Activated naive CD8-positive, alpha-beta T cell treated with anti-CD3 and anti-CD28 coated beads for 36 hours (primary cell): ENCODE results near the gene RAD1. TPM values are rescaled to one million over a fixed set of nuclear protein-coding genes. Genes with fewer than 3 reads are reported as not detected.

Experiments used
- DNase-seq: peaks from one replicate; pipeline ENCODE4 v3.0.0; 2021
- H3K27ac Mint-ChIP-seq: one replicate; pipeline ENCODE4 v1.8.0; 2022; ENCODE audit warnings: mild to moderate bottlenecking, moderate library complexity, mixed read lengths
- H3K27me3 Mint-ChIP-seq: one replicate; pipeline ENCODE4 v1.8.0; 2022; ENCODE audit warnings: mild to moderate bottlenecking, mixed read lengths
- H3K36me3 Mint-ChIP-seq: one replicate; pipeline ENCODE4 v1.8.0; 2021; ENCODE audit warnings: mild to moderate bottlenecking, mixed read lengths
- H3K4me1 Mint-ChIP-seq: one replicate; pipeline ENCODE4 v1.8.0; 2021; ENCODE audit warnings: mixed read lengths
- H3K4me3 Mint-ChIP-seq: one replicate; pipeline ENCODE4 v1.8.0; 2022; ENCODE audit warnings: mild to moderate bottlenecking, moderate library complexity, mixed read lengths
- H3K9me3 Mint-ChIP-seq: one replicate; pipeline ENCODE4 v1.8.0; 2022; ENCODE audit warnings: mixed read lengths
- total RNA-seq, 2 experiments: library from RNA; stranded (reverse); gene quantifications; one replicate each; pipeline ENCODE4 v1.2.3, GENCODE V29; 2021

RAD1 gene
- total RNA-seq, 2 experiments from 2014 or later, result 54.8 to 55.8 TPM

DNA sequence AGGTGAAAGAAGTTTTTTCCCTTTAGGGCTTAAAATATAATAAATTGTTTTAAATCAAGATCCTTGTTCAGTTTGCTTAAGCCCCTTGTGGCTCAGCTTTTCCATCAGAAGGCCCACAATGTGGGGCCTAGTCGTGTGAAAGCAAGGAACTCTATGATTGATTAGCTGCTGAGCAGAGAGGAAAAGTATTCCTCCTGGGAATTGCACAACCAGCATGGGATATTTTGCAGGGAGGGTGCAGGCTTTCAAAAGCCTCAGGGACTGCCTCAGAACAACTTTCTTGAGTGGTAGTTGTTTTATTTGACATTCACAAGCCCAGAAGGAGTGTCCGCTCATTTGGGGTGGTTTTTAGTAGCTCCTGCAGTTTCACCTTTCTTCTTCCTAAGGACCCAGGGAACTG is 56.5 kb downstream of the RAD1 start:
- H3K27me3 Mint-ChIP-seq, result no peaks in the 10 kb centered on the region
- no peak overlapping the region for H3K4me3 Mint-ChIP-seq
- H3K9me3 Mint-ChIP-seq, result no peaks in the 10 kb centered on the region
- H3K36me3 Mint-ChIP-seq, result no peaks in the 10 kb centered on the region
- DNase-seq, result no peak
- H3K27ac Mint-ChIP-seq, result no peak overlapping the region
- H3K4me1 Mint-ChIP-seq, result no peaks in the 10 kb centered on the region

GRCh38 chr5:34857894-34858293 is 57.4 kb downstream of the RAD1 start:
- Mint-ChIP-seq H3K4me1 (no peaks in the 10 kb centered on the region), H3K36me3 (no peaks in the 10 kb centered on the region), H3K27me3 (no peaks in the 10 kb centered on the region), H3K9me3 (no peaks in the 10 kb centered on the region), H3K4me3 (no peak overlapping the region), H3K27ac (no peak overlapping the region)
- no peak for DNase-seq

DNA sequence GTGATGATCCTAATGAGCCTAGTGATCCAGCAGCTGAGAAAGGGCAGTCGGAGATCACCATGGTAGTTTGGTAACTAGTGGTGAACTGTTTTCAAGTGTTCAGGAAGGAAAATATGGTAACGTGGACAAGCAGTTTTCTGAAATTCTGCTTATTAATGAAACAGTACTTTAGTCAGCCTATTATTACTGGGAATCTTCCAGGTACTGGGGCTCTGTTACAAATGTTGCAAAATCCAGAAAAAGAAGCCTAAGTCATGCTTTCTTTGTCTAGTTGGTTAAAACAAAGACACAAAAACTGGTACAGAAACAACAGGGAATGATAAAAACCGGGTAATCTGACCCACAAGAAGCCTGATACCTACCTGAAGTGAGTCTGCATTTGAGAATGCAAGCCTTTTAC is 58.1 kb downstream of the RAD1 start:
- Mint-ChIP-seq H3K4me3 (no peak overlapping the region), H3K9me3 (no peaks in the 10 kb centered on the region), H3K36me3 (no peaks in the 10 kb centered on the region), H3K27me3 (no peaks in the 10 kb centered on the region), H3K4me1 (no peaks in the 10 kb centered on the region), H3K27ac (no peak overlapping the region)
- no peak for DNase-seq

Other genes starting within 250 kb of the RAD1 start
- gene TTC23L, start 76.3 kb downstream of the RAD1 start, total RNA-seq, result under 1 TPM in 1 of 2 experiments, not detected in 1; 0.30 TPM
- 100 to 1,000 TPM; 115 to 118 TPM for gene BRIX1, start 207 bp upstream of the RAD1 start, total RNA-seq
- gene DNAJC21, start 14.1 kb upstream of the RAD1 start, total RNA-seq, result 10 to 100 TPM; 51.4 to 52.4 TPM
- not detected for gene AGXT2, start 132.4 kb upstream of the RAD1 start, total RNA-seq